Esophagus muscularis mucosa (tissue), 4 donors: ENCODE data around the gene PNPO. TPM values are rescaled to one million over a fixed set of nuclear protein-coding genes. Genes with fewer than 3 reads are reported as not detected.

Source experiments
- DNase-seq: peaks from one replicate; pipeline ENCODE4 v3.0.0-alpha.2; 2017; ENCODE audit errors: extremely low spot score
- H3K27ac ChIP-seq, 4 donors: fragments of 200-600 bp; sonication (generic); replicated peaks in 1 of 4; 1 replicate in 3 of 4; 2 replicates in 1 of 4; pipeline ENCODE4 v1.5.1; 2016 to 2019; ENCODE audit warnings: mild to moderate bottlenecking in 1 of 4
- H3K27me3 ChIP-seq, 4 donors: fragments of 200-600 bp; sonication (generic); one replicate each; pipeline versions ENCODE4 v1.5.1 to v1.6.0; 2016 to 2019
- H3K36me3 ChIP-seq, 4 donors: fragments of 200-600 bp; sonication (generic); one replicate each; pipeline ENCODE4 v1.5.1; 2016 to 2019
- H3K4me1 ChIP-seq, 4 donors: fragments of 200-600 bp; sonication (generic); one replicate each; pipeline ENCODE4 v1.5.1; 2016 to 2019
- H3K4me3 ChIP-seq, 4 donors: fragments of 200-600 bp; sonication (generic); 1 replicate in 2 of 4; 2 replicates in 2 of 4; pipeline ENCODE4 v1.5.1; 2016 to 2019; ENCODE audit warnings: mild to moderate bottlenecking in 4 of 4, moderate library complexity in 1 of 4
- H3K9me3 ChIP-seq, 4 donors: fragments of 200-600 bp; sonication (generic); 1 replicate in 3 of 4; 2 replicates in 1 of 4; pipeline ENCODE4 v1.5.1; 2016 to 2019
- CTCF ChIP-seq, 3 experiments: fragments of 200-600 bp in 2 of 3; fragments of 450-650 bp in 1 of 3; sonication (generic) in 2 of 3; IDR thresholded peaks; one replicate each; pipeline ENCODE4 v1.5.1; 2017 to 2019; ENCODE audit warnings: antibody characterized with exemption in 3 of 3, mild to moderate bottlenecking in 2 of 3, moderate library complexity in 1 of 3
- EP300 ChIP-seq: sonication (generic); formaldehyde crosslinking; IDR thresholded peaks from one replicate; pipeline ENCODE4 v1.6.1; 2017; ENCODE audit warnings: antibody characterized with exemption
- POLR2A ChIP-seq: fragments of 450-650 bp; IDR thresholded peaks from one replicate; pipeline ENCODE4 v1.6.1; 2017; ENCODE audit warnings: antibody characterized with exemption, moderate library complexity, mild to moderate bottlenecking, low read depth
- POLR2AphosphoS5 ChIP-seq, 2 donors: sonication (generic); formaldehyde crosslinking; IDR thresholded peaks; one replicate each; pipeline ENCODE4 v1.6.1; 2017; ENCODE audit warnings: antibody characterized with exemption in 2 of 2
- WGBS: methylation state at CpG from one replicate; pipeline ENCODE4 v1.1.5; 2018; 5-methylcytosine and 5-hydroxymethylcytosine counted together
- intact Hi-C: fragments of 100-400 bp; cut with DNase I; formaldehyde crosslinking; loops from one replicate; pipeline ENCODE4 v1.15.1; 2023
- total RNA-seq, 4 donors: library from RNA; depleted of rRNA; stranded (reverse); fragments of >200 nt; gene quantifications; one replicate each; pipeline versions ENCODE4 v1.1.0 to v1.2.1, GENCODE V29; 2016

The PNPO gene
- total RNA-seq, 4 donors from 2014 or later = 21.2 to 32.8 (median 27.6) TPM

- no peak for DNase-seq
- Histone ChIP-seq H3K36me3 (peaks cover 0 to 18% (median 13%) of the 10 kb centered on the region in 4 donors), H3K4me3 (no peak overlapping the region), H3K27ac (no peak overlapping the region), H3K9me3 (no peaks in the 10 kb centered on the region), H3K27me3 (no peaks in the 10 kb centered on the region), H3K4me1 (peaks cover 43 to 61% (median 53%) of the 10 kb centered on the region in 4 donors)
- 97% methylated on average over 2 of the region's 2 CpGs for WGBS
- intact Hi-C loops = no loop called here
- TF ChIP-seq POLR2A (no peak), POLR2AphosphoS5 (IDR thresholded peaks at IDR 0.05) (no peak), CTCF (IDR thresholded peaks at IDR 0.05) (no peak), EP300 (no peak)
Observed at GRCh38 chr17:47913050-47913449, 28.3 kb upstream of the PNPO start.

- H3K27ac ChIP-seq = peak overlapping the region in 1 of 4 donors; percentile 68
- no peak for DNase-seq
- H3K27me3 ChIP-seq = no peaks in the 10 kb centered on the region
- H3K4me1 ChIP-seq = peaks cover 31 to 52% (median 41%) of the 10 kb centered on the region in 4 donors
- 73% methylated on average over 4 of the region's 4 CpGs for WGBS
- peaks cover 0 to 22% (median 13%) of the 10 kb centered on the region in 4 donors for H3K36me3 ChIP-seq
- H3K4me3 ChIP-seq = no peak overlapping the region
- TF ChIP-seq CTCF (IDR thresholded peaks at IDR 0.05) = no peak
- no peak for TF ChIP-seq POLR2AphosphoS5 (IDR thresholded peaks at IDR 0.05)
- TF ChIP-seq POLR2A = no peak
- TF ChIP-seq EP300 = no peak
- no peaks in the 10 kb centered on the region for H3K9me3 ChIP-seq
- intact Hi-C loops = no loop called here
Observed at GRCh38 chr17:47914306-47914948, 26.9 kb upstream of the PNPO start.

- intact Hi-C loops = no loop called here
- peaks cover 0 to 23% (median 13%) of the 10 kb centered on the region in 4 donors for H3K36me3 ChIP-seq
- H3K9me3 ChIP-seq = no peaks in the 10 kb centered on the region
- DNase-seq = no peak
- peak overlapping the region; percentile 33 to 69 (median 66) for H3K27ac ChIP-seq
- no peak overlapping the region for H3K4me3 ChIP-seq
- H3K27me3 ChIP-seq = no peaks in the 10 kb centered on the region
- peaks cover 30 to 48% (median 38%) of the 10 kb centered on the region in 4 donors for H3K4me1 ChIP-seq
- 64% methylated on average over 12 of the region's 12 CpGs for WGBS
- TF ChIP-seq EP300 (no peak), CTCF (IDR thresholded peaks at IDR 0.05) (no peak), POLR2A (no peak), POLR2AphosphoS5 (IDR thresholded peaks at IDR 0.05) (no peak)
Observed at GRCh38 chr17:47915776-47916398, 25.5 kb upstream of the PNPO start.

GRCh38 chr17:47916489-47917208 lies 24.7 kb upstream of the PNPO start:
- peak overlapping the region; percentile 33 to 69 (median 66) for H3K27ac ChIP-seq
- no peak for DNase-seq
- H3K27me3 ChIP-seq = no peaks in the 10 kb centered on the region
- intact Hi-C loops = no loop called here
- no peaks in the 10 kb centered on the region for H3K9me3 ChIP-seq
- no peak overlapping the region for H3K4me3 ChIP-seq
- WGBS = 90% methylated on average over 19 of the region's 19 CpGs
- H3K4me1 ChIP-seq = peaks cover 30 to 48% (median 38%) of the 10 kb centered on the region in 4 donors
- no peak for TF ChIP-seq EP300
- TF ChIP-seq CTCF (IDR thresholded peaks at IDR 0.05) = no peak
- no peak for TF ChIP-seq POLR2AphosphoS5 (IDR thresholded peaks at IDR 0.05)
- TF ChIP-seq POLR2A = no peak
- peaks cover 0 to 30% (median 13%) of the 10 kb centered on the region in 4 donors for H3K36me3 ChIP-seq
